NCI-H1105 (cell line): ENCODE results near the gene BBC3.
A peak's percentile ranks its signal among the peaks of the same experiment; 100 is the strongest.

Experiments used
- DNase-seq: peaks from one replicate; lab custom pipeline; 2025; lab: John Stamatoyannopoulos, UW

Gene BBC3

DNA sequence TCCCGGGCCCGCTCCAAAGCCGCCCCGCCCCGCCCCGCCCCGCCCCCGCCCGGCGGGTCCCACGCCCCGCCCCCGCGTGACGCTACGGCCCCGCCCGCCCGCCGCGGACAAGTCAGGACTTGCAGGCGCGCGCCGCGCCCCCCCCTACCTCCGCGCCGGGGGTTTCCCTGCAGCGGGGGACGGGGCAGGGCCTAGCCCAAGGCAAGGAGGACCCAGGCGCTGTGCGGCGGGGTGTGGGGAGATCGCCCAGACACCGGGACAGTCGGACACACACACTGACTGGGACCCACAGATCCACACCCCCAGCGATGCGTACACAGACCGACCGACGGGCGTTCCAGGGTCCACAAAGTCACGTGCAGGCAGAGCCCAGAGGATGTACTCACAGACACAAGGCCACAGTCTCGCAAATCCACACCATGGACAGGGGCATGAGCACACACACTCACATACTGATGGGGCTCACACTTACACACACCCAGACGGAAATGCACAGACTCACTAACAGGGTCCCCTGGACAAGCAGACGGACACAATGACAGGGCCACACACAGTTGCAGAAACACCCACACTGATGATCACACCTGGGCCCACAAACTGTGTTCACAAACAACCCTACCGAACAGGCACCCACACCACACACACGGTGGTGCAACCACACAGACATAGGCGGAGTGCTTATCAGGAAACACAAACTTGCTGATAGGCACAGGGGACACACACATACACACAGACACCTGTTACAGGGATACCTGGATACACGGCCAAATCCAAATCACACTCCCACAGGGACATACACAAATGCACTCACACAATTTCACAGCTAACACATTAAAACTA is 436 bp upstream of the BBC3 start:
- DNase-seq, result no peak

- DNase-seq, result no peak
Observed at GRCh38 chr19:47230054-47230920, 712 bp downstream of the BBC3 start.

DNA sequence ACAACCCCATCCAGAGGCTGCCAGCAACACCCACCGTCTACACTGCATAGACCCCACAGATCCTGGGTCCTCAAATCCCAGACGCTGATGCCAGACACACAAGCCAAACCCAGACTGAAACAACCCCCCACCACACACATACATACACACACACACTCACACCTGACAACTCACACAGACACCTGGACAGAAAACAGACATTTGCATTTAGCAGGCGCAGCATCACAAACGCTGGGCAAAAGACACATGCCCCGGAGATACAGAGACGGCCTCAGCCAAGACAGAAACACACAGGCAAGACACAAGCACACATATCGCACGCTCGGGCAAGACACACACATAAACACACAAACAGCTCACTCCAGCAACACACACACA is 1.3 kb downstream of the BBC3 start:
- DNase-seq, result no peak

GRCh38 chr19:47228937-47229675 is 1.9 kb downstream of the BBC3 start:
- DNase-seq, result no peak

GRCh38 chr19:47228168-47228936 is 2.6 kb downstream of the BBC3 start:
- DNase-seq, result no peak

- DNase-seq, result peak; percentile 32
Observed at GRCh38 chr19:47227352-47228167, 3.4 kb downstream of the BBC3 start.

DNA sequence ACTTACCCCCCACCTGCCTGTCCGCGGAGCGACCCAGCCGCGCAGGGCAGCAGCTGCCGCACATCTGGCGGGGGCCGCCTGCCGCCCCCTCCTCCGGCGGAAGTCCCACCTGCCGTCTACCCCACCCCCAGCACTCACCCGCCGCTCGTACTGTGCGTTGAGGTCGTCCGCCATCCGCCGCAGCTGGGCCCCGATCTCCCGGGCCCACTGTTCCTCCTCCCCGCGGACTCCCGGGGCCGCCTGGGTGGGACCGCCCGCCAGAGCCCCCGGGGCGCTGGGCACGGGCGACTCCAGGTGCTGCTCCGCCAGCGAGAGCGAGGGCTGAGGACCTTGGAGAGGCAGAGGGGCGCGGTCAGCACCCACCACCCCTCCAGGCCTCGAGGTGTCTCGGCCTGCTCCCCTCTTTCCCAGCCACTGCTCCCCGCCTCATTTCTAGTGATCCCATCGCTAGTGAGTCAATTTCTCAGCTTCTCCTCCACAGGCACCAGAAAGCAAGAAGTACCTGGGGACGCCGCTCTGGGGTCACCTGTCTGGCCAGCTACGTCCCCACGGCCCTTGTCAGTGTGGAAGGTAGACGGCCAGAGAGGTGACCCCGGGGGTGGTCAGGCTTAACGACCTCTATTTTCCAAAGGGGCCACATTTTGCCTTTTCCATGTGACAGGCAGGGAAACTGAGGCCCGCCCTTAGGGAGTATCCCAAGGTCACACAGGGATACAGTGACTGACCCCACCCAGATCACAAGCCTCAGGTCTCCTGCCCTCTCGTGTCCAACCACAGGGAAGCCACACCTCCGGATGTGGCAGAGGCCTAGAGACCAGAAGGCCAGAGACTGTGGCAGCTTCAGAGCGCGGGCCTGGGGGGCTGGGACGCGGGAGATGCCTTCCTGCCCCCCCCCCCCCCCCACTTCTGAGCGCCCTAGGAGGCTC is 4.3 kb downstream of the BBC3 start:
- DNase-seq, result no peak

GRCh38 chr19:47225746-47226425 is 5.1 kb downstream of the BBC3 start:
- peak; percentile 91 for DNase-seq

GRCh38 chr19:47221890-47222289 is 9.1 kb downstream of the BBC3 start:
- no peak for DNase-seq

- DNase-seq, result no peak
Observed at GRCh38 chr19:47221080-47221841, 9.7 kb downstream of the BBC3 start.

DNA sequence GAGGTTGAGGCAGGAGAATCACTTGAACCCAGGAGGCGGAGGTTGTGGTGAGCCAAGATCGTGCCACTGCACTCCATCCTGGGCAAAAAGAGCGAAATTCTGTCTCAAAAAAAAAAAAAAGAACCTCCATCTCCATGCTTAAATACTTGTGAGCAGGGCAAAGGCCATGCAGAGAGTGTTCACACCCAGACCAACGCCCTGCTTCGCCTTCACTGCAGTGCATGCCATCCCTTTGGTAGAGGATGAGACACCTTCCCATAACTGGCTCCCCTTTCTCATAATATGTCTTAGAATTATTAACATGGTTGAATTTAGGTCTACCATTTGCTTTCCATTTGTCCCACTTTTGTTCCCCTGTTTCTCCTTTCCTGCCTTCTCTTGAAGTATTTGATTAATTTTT is 15.4 kb downstream of the BBC3 start:
- DNase-seq, result no peak

- peak; percentile 57 for DNase-seq
Observed at GRCh38 chr19:47210689-47211316, 20.2 kb downstream of the BBC3 start.

DNA sequence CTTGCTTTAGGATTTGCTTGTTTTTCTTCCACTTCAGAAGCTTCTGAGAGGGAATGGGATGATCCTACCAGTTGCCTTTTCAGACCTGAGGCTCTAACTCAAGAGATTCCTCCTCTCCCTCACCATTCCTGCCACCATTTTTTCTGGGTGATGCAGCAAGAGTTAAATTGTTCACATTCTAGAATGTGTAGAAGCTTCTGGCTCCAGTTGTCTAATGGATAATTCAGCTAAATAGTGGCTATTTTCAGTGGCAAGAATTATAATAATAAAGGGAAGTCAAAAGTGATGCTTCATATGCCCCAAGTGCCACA is 20.9 kb downstream of the BBC3 start:
- DNase-seq, result no peak

GRCh38 chr19:47209319-47210179 is 21.4 kb downstream of the BBC3 start:
- no peak for DNase-seq

GRCh38 chr19:47203254-47203653 is 27.7 kb downstream of the BBC3 start:
- no peak for DNase-seq

- DNase-seq, result no peak
Observed at GRCh38 chr19:47200530-47200929, 30.5 kb downstream of the BBC3 start.

GRCh38 chr19:47197141-47197540 is 33.9 kb downstream of the BBC3 start:
- no peak for DNase-seq
